GM18505 (cell line): ENCODE results near the gene HOXC12.

Experiments used
- ATAC-seq: cut with Tn5 transposase; IDR thresholded peaks from one replicate; pipeline ENCODE4 v1.9.1; 2021; ENCODE audit not compliant: unreplicated experiment
- POLR2A ChIP-seq: IDR thresholded peaks from 4 replicates; pipeline ENCODE4 v1.6.1; 2011; ENCODE audit warnings: borderline replicate concordance; ENCODE audit not compliant: insufficient read depth, insufficient read length; ENCODE audit errors: extremely low read depth

HOXC12 gene, protein sequence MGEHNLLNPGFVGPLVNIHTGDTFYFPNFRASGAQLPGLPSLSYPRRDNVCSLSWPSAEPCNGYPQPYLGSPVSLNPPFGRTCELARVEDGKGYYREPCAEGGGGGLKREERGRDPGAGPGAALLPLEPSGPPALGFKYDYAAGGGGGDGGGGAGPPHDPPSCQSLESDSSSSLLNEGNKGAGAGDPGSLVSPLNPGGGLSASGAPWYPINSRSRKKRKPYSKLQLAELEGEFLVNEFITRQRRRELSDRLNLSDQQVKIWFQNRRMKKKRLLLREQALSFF

DNA sequence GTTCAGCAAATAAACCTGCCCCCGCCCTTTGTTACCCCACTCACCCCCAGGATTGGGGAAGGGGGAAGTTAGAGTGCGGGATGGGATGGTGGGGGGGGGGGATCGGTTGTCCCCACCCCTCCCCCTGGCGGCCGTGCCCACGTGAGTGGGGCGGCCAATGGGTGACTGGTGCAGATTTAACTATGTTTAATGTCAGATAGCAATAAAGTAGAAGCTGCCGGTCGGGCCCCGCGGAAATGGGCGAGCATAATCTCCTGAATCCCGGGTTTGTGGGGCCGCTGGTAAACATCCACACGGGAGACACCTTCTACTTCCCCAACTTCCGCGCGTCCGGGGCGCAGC, at the start of gene HOXC12:
Gene HOXC12, plus strand, starts transcription at position 210 of the 342 bp plus-strand sequence. Its CDS starts 27 bp downstream, at position 237.
- no peak for ATAC-seq
- TF ChIP-seq POLR2A, result no peak

GRCh38 chr12:53907103-53907502, 47.6 kb upstream of the HOXC12 start:
- no peak for TF ChIP-seq POLR2A
- no peak for ATAC-seq

GRCh38 chr12:53916788-53917655, 37.7 kb upstream of the HOXC12 start:
- no peak for ATAC-seq
- no peak for TF ChIP-seq POLR2A

DNA sequence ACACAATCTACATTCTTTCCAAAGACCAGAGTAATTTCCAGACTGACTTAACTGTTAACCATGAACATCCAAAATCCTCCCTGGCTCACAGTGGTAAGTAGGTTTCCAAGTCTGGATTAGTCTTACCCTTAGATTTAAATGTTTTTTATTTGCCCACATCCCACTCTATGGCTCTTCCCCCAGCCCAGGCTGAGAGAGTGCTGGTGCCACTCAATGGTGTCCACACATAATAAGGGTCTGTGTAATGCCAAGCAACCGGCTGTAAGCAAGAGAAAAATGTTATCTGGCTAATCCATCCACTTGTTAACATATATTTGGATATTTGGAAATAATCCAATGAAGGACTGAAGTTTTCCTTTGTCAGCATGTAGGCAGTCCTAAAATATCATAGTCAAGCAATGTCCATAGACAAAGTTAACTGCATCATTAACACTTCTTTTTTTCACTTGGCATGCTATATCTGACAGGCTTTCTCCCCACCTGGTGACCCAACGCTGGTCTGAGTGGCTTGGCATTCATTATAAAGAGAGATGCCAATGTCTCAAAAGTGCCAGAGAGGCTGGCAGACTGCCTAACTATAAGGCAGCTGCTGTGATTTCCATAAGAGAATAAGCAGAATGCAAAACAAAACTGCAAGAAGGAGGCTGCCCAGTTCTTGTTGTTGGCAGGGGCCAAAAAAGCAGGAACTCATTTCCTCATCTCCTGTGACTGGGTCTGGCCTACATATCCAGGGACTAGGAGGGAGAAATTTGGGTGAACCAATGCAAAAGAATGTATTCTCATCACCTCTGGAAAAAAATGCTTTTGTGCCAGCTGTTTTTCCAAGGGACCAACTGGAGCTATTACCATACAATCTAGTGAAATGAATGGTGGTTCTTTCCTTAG, 29.9 kb upstream of the HOXC12 start:
- ATAC-seq, result no peak
- no peak for TF ChIP-seq POLR2A

- ATAC-seq, result no peak
- no peak for TF ChIP-seq POLR2A
Measured at GRCh38 chr12:53927220-53928029, 27.3 kb upstream of the HOXC12 start.

GRCh38 chr12:53928054-53928835, 26.5 kb upstream of the HOXC12 start:
- TF ChIP-seq POLR2A, result no peak
- no peak for ATAC-seq

DNA sequence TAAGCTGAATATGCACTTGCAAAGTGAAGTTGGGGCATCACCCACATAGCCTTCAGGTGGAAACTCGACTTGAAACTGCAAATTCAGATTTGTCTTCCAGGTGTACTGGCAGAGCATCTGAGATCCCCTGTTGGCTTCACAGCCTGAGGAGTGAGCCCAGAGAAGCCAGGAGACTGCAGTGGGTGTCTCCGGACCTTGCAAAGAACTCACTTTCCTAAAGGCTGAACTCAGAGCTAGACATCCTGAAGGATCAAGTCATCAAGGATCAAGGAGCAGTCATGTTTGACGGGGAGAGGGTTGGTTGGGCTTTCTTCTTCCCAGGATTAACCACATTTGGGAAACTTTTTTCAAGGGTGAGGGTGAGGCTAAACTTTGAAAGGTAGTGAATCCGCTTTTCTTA, 25.2 kb upstream of the HOXC12 start:
- no peak for TF ChIP-seq POLR2A
- ATAC-seq, result no peak

GRCh38 chr12:53930591-53931255, 24.0 kb upstream of the HOXC12 start:
- TF ChIP-seq POLR2A, result no peak
- ATAC-seq, result no peak

- no peak for TF ChIP-seq POLR2A
- ATAC-seq, result no peak
Measured at GRCh38 chr12:53931844-53932581, 22.7 kb upstream of the HOXC12 start.

GRCh38 chr12:53932915-53933314, 21.8 kb upstream of the HOXC12 start:
- ATAC-seq, result no peak
- no peak for TF ChIP-seq POLR2A
